Activated naive CD4-positive, alpha-beta T cell (primary cell): ENCODE measurements around the gene PAK5.

Source experiments
- DNase-seq, 4 experiments: peaks; one replicate each; lab custom pipeline; 2025; lab: John Stamatoyannopoulos, UW

PAK5 gene

GRCh38 chr20:9838378-9839295, at the start of gene PAK5:
Gene PAK5, minus strand, starts transcription at chr20:9839076. Its CDS starts 194,748 bp downstream, at chr20:9644328.
- DNase-seq: no peak

GRCh38 chr20:9887706-9888105, 48.8 kb upstream of the PAK5 start:
- DNase-seq: no peak

- DNase-seq: no peak
These were observed 47.4 kb upstream of the PAK5 start for GRCh38 chr20:9886227-9886626.

GRCh38 chr20:9884666-9885065, 45.8 kb upstream of the PAK5 start:
- DNase-seq: no peak

DNA sequence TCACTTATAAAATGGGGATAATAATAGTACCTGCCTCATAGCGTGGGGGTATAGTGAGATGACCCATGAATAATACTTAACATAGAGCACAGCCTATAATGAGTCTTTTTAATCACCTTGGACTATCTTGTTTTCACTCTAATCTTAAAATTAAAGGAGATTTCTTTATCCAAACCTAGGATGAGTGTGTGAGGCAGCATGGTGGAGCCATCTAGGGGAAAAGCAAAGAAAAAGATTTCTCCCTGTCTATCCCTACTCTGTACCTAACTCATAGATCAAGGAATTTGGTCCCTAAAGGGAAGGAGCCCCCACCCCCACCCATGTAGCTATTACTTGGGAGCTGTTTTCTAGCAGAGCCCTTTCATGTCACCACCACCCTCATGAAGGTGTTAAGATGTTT, 45.2 kb upstream of the PAK5 start:
- no peak for DNase-seq

DNA sequence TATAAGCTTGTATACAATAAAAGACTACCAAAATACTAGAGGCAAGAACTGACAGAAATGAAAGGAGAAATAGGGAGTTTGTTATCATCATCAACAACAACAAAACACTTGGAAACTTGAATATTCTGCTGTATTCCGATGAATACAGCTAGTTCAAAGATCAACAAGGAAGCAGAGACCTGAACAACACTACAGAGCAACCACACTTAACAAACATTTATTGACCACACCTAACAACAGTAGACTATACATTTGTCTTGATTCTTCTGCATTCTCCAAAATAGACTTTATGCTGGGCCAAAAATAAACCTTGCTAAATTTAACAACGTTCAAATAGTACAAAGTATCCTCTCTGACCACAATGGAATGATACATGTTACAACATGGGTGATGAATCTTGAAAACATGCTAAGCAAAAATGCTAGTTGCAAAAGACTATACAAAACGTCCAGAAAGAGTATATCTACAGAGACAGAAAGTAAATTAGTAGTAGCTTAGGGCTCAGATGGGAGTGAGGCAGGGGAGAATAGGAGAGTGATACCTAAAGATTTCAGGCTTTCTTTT, 39.1 kb upstream of the PAK5 start:
- no peak for DNase-seq

- no peak for DNase-seq
These were observed 28.5 kb upstream of the PAK5 start for GRCh38 chr20:9867196-9867980.

DNA sequence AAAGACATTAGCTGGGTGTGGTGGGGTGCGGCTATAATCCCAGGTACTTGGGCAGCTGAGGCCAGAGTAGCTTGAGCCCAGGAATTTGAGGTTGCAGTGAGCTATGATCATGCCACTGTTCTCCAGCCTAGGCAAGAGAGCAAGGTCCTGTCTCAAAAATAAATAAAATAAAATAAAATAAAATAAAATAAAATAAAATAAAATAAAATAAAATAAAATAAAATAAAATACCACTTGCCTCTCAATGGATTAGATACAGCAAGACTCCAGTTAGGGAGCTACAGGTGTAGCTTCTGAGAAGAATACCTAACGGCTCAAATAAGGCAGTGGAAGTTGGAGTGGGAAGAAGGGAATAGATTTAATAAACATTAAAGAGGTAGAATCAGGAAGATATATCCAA, 13.7 kb upstream of the PAK5 start:
- no peak for DNase-seq

- no peak for DNase-seq
These were observed 750 bp upstream of the PAK5 start for GRCh38 chr20:9839626-9840025.

DNA sequence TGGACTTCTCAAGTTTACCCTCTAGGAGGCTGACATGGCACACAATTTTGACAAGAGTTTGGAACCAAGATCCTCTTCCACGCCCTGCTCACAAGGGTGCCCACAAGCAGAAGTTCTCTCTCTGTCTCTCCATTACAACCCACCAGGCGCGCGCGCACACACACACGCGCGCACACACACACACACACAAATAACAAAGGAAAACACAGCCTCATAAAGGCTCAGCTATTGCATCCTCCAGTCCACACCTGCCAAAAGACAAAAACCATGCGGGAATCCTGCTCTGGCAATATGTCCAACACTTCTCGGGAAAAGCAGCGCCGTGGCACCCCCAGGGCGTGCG, 870 bp downstream of the PAK5 start:
- no peak for DNase-seq

DNA sequence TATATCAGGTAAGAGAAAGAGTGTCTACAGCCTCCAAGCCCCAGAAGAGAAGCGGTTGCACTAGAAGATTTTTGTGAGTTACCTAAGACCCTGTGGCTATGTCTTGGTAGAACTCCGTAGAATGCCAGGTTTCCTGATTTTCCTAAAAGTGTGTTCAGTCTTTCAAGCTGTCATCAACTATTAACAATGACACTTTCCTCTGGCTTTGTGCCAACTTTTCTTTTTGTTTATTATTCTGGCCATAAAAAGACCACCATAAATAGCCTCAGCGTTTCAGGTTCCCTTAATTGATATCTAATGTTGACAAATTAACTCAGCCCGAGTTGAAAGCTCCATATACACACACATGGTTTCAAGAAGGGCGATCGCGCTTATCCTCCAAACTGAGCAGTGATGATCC, 1.2 kb downstream of the PAK5 start:
- no peak for DNase-seq

DNA sequence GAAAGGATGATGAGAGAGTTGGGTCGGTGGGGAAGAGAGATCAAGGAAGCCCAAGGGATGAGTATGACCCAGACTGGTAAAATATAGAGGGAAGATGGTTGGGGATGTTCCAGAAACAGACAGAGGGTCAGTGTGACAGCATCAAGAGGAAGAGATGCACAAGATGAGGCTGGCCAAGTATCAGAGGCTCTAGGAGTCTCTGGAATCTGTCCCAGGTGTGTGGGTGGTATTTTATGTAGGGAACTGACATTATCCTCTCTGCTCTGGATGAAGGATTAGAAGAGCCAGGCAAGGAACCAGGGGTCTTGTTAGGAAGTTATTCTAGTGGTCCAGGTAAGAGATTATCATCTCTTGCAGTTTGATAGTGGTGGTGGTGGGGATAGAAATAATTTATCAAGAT, 3.6 kb downstream of the PAK5 start:
- no peak for DNase-seq

DNA sequence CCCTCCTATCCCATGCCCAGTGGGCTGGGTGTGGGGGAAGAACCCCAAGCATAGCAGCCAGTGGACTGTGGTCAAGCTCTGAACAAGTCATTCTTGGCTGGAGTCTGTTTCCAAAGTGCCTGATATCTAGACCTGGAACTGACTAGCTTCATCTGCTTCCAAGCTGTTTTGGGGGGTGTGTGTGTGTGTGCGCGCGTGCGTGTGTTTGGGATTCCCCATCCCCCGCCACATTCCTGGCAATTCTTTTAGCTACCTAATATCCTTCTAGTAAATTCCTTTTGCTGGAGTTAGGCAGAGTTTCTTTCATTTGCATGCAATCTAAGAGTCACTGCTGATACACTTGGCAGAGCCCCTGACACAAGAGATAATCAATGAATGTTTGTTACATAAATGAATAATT, 7.8 kb downstream of the PAK5 start:
- DNase-seq: no peak

GRCh38 chr20:9829835-9830234, 9.0 kb downstream of the PAK5 start:
- DNase-seq: no peak

GRCh38 chr20:9817654-9818053, 21.2 kb downstream of the PAK5 start:
- no peak for DNase-seq

GRCh38 chr20:9815632-9816031, 23.2 kb downstream of the PAK5 start:
- DNase-seq: no peak

- DNase-seq: no peak
These were observed 28.1 kb downstream of the PAK5 start for GRCh38 chr20:9810738-9811137.

DNA sequence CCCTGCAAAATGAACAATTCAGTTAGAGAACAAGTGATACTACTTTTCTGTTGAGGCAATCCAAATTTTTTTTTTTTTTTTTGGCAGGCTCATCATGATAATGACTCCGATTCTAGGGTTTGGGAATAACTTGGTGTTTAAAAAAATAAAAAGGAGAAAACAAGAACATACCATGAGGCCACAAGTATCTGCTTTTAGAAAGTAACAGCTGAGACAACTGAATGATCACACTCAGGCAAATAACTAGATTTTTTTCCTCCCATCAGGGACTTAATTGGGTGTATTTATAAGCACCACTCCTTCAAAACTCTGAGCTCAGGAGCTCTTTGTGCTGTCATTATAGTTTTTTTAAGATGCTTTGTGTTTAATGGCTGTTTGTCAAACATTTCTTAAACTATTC, 29.6 kb downstream of the PAK5 start:
- DNase-seq: no peak

DNA sequence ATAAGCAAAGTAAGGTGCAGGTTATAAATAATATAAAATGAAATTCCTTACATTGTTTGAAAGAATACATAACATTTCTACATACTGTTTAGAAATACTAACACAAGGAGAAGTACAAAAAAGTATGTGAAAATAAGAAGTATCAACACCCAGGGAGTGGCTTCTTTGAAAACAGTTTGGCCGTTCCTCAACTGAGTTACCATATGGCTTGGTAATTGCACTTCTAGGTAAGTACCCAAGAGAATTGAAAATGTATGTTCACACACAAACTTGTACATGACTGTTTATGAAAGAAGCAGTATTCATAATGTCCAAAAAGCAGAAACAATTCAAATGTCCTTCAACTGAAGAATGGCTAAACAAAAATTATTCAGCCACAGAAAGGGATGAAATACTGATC, 30.7 kb downstream of the PAK5 start:
- no peak for DNase-seq

DNA sequence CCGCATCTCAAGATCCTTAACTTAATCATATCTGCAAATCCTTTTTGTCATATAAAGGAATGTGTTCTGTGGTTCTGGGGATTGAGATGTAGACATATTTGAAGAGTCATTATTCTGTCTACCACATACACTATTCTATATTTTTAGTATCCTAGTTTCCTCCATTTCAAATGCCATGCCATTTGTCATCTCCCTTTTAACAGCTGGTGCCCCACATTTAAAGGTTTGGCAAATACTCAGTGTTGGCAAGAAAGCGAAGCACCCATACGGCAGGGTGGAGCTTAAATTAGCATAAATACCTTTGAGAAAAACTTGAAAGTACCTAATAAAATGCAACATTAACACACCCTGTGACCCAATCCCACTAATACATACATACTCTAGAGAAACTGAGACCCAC, 31.7 kb downstream of the PAK5 start:
- DNase-seq: no peak

DNA sequence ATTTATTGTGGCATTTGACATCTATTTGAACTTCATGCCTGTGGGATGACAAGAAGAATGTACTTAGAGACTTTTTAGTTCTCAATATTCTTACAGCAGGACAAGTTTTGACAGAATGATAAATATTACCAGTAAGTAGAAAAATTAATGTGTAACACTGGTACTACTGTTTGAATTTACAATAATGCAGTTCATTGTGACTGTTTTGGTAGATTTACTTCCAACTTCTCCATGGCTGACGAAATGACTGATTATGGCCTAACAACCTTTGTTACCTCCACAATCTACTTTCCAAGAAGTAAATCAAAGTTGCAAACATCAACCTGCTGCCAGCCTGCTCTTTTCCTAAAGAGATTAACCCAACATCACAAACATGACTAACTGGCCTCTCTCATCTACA, 38.5 kb downstream of the PAK5 start:
- DNase-seq: no peak

DNA sequence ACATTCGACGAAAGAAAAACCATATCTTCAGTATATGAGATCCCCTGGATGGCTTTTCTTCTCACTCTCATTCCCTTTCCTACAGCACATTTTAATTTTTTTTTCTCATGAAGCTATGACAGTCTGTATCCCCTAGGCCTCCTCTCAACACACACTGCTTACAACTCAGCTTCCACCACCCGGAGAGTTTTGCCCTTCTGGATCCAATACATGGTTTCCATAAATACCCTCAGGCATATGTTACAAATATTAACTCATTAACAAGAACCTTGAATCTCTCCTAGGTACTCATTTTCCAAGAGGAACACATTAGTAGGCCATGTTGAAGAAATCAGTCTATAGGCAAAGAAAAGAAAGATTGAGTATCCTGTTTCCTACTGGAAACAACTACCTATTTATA, 44.0 kb downstream of the PAK5 start:
- no peak for DNase-seq

GRCh38 chr20:9792674-9793073, 46.2 kb downstream of the PAK5 start:
- no peak for DNase-seq
